ENCODE measurements around the gene ZNF80.
A peak's percentile ranks its signal among the peaks of the same experiment; 100 is the strongest.

Gene ZNF80

DNA sequence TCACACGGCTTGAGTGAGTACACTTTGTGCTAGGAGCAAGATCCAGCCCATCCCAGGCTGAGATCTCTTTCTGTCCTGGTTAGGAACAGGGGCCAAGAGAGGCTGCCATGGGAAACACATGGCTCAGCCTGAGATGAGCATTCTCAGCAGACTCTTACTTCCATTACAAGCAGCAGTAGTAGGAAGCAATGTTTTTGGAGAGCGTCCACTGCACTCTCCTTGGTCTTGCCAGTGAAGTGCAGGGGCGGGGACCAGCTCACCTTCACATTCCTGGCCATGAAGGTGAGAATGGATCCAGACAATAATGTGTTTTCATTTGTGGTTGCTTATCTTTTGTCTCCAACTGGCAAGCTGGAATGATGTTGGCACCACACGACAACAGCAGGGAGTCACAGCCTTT, 24.7 kb downstream of the ZNF80 start:
- H3K4me1 ChIP-seq (ENCODE audit: low read length), result no peaks in the 10 kb centered on the region
- H3K4me3 ChIP-seq (ENCODE audit: low read length), result no peak overlapping the region
- DNase-seq, result no peak
- no peak overlapping the region for H3K9ac ChIP-seq (ENCODE audit: low read length)
- H3K9me2 ChIP-seq (replicated peaks; ENCODE audit: insufficient read depth, low read length), result no peaks in the 10 kb centered on the region
- H2AFZ ChIP-seq (ENCODE audit: low read length), result no peak overlapping the region
- H3K27ac ChIP-seq (ENCODE audit: low read length), result no peak overlapping the region
- no peaks in the 10 kb centered on the region for H3K27me3 ChIP-seq (replicated peaks; ENCODE audit: insufficient read depth, low read length)
- H4K20me1 ChIP-seq (ENCODE audit: insufficient read depth, low read length), result no peaks in the 10 kb centered on the region
- no peaks in the 10 kb centered on the region for H3K79me2 ChIP-seq (ENCODE audit: low read length)
- H3K4me2 ChIP-seq (ENCODE audit: low read depth, low read length), result no peak overlapping the region
- H3F3A ChIP-seq (ENCODE audit: insufficient read depth, low read length), result no peaks in the 10 kb centered on the region
- H3K36me3 ChIP-seq (replicated peaks; ENCODE audit: insufficient read depth, low read length), result no peaks in the 10 kb centered on the region
- H3K9me3 ChIP-seq (replicated peaks; ENCODE audit: insufficient read depth, low read length), result no peaks in the 10 kb centered on the region
- no peak for TF ChIP-seq EZH2phosphoT487 (IDR thresholded peaks at IDR 0.05; ENCODE audit: low read length)
- TF ChIP-seq, protein P1, sequence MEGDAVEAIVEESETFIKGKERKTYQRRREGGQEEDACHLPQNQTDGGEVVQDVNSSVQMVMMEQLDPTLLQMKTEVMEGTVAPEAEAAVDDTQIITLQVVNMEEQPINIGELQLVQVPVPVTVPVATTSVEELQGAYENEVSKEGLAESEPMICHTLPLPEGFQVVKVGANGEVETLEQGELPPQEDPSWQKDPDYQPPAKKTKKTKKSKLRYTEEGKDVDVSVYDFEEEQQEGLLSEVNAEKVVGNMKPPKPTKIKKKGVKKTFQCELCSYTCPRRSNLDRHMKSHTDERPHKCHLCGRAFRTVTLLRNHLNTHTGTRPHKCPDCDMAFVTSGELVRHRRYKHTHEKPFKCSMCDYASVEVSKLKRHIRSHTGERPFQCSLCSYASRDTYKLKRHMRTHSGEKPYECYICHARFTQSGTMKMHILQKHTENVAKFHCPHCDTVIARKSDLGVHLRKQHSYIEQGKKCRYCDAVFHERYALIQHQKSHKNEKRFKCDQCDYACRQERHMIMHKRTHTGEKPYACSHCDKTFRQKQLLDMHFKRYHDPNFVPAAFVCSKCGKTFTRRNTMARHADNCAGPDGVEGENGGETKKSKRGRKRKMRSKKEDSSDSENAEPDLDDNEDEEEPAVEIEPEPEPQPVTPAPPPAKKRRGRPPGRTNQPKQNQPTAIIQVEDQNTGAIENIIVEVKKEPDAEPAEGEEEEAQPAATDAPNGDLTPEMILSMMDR (IDR thresholded peaks at IDR 0.05; ENCODE audit: low read length), result no peak
- no peak for TF ChIP-seq EZH2 (optimal IDR thresholded peaks at IDR 0.05; ENCODE audit: low read depth, low read length)

GRCh38 chr3:114207768-114208167, 29.6 kb downstream of the ZNF80 start:
- Histone ChIP-seq H3K4me1 (ENCODE audit: low read length) (no peaks in the 10 kb centered on the region), H3K27ac (ENCODE audit: low read length) (no peak overlapping the region), H3K4me2 (ENCODE audit: low read depth, low read length) (no peak overlapping the region), H3K9ac (ENCODE audit: low read length) (no peak overlapping the region), H3K27me3 (replicated peaks; ENCODE audit: insufficient read depth, low read length) (no peaks in the 10 kb centered on the region), H3K4me3 (ENCODE audit: low read length) (no peak overlapping the region), H3K9me3 (replicated peaks; ENCODE audit: insufficient read depth, low read length) (no peaks in the 10 kb centered on the region), H3K36me3 (replicated peaks; ENCODE audit: insufficient read depth, low read length) (no peaks in the 10 kb centered on the region), H4K20me1 (ENCODE audit: insufficient read depth, low read length) (no peaks in the 10 kb centered on the region), H3F3A (ENCODE audit: insufficient read depth, low read length) (no peaks in the 10 kb centered on the region), H2AFZ (ENCODE audit: low read length) (no peak overlapping the region), H3K9me2 (replicated peaks; ENCODE audit: insufficient read depth, low read length) (no peaks in the 10 kb centered on the region), H3K79me2 (ENCODE audit: low read length) (no peaks in the 10 kb centered on the region)
- TF ChIP-seq EZH2 (optimal IDR thresholded peaks at IDR 0.05; ENCODE audit: low read depth, low read length) (no peak), EZH2phosphoT487 (IDR thresholded peaks at IDR 0.05; ENCODE audit: low read length) (no peak)
- TF ChIP-seq, protein P1 (IDR thresholded peaks at IDR 0.05; ENCODE audit: low read length), result no peak
- DNase-seq, result peak; percentile 31

DNA sequence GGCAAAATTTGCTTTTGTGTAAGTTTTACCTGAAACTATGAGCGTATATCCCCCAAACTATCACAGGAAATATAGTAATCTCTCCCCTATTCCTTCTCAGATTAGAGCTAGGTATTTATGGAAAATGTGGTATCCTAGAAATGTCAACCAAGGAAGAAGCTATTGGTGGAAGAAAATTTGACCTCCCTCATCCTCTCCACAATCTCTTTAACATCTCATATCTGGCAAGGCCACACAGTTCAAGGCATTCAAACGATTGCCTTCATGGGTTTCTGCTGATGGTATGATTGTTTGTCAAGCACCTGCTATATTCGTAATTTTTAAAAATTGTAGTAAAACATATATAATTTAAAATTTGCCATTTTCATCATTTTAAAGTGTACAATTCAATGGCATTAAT, 31.0 kb downstream of the ZNF80 start:
- Histone ChIP-seq H3K27me3 (replicated peaks; ENCODE audit: insufficient read depth, low read length) (no peaks in the 10 kb centered on the region), H3F3A (ENCODE audit: insufficient read depth, low read length) (no peaks in the 10 kb centered on the region), H3K36me3 (replicated peaks; ENCODE audit: insufficient read depth, low read length) (no peaks in the 10 kb centered on the region), H3K79me2 (ENCODE audit: low read length) (no peaks in the 10 kb centered on the region), H3K4me1 (ENCODE audit: low read length) (no peaks in the 10 kb centered on the region), H3K9ac (ENCODE audit: low read length) (no peak overlapping the region), H2AFZ (ENCODE audit: low read length) (no peak overlapping the region), H3K4me2 (ENCODE audit: low read depth, low read length) (no peak overlapping the region), H3K9me2 (replicated peaks; ENCODE audit: insufficient read depth, low read length) (no peaks in the 10 kb centered on the region), H3K9me3 (replicated peaks; ENCODE audit: insufficient read depth, low read length) (no peaks in the 10 kb centered on the region), H4K20me1 (ENCODE audit: insufficient read depth, low read length) (no peaks in the 10 kb centered on the region), H3K4me3 (ENCODE audit: low read length) (no peak overlapping the region), H3K27ac (ENCODE audit: low read length) (no peak overlapping the region)
- TF ChIP-seq, protein P1 (IDR thresholded peaks at IDR 0.05; ENCODE audit: low read length), result no peak
- no peak for TF ChIP-seq EZH2 (optimal IDR thresholded peaks at IDR 0.05; ENCODE audit: low read depth, low read length)
- no peak for DNase-seq

Data from MM.1S (cell line).